Fibroblast of lung (primary cell): ENCODE measurements around the gene PPL. TPM values are rescaled to one million over a fixed set of nuclear protein-coding genes. Genes with fewer than 3 reads are reported as not detected.
A peak's percentile ranks its signal among the peaks of the same experiment; 100 is the strongest.

Experiments used
- DNase-seq, 2 donors: peaks; one replicate each; pipeline versions ENCODE4 v3.0.0 to v3.0.0-alpha.2; 2010; ENCODE audit warnings: low read depth in 2 of 2
- H2AFZ ChIP-seq: 2 replicates; pipeline ENCODE4 v1.5.1; 2012; ENCODE audit warnings: low read length, control low read depth, inconsistent platforms
- H3K27ac ChIP-seq: 2 replicates; pipeline ENCODE4 v1.5.1; 2011; ENCODE audit warnings: low read length, control low read depth; ENCODE audit not compliant: insufficient read depth
- H3K27me3 ChIP-seq: 2 replicates; pipeline ENCODE4 v1.5.1; 2011; ENCODE audit warnings: mild to moderate bottlenecking, low read length; ENCODE audit not compliant: control insufficient read depth, insufficient read depth
- H3K36me3 ChIP-seq: 2 replicates; pipeline ENCODE4 v1.5.1; 2011; ENCODE audit warnings: low read length; ENCODE audit not compliant: control insufficient read depth, insufficient read depth
- H3K4me1 ChIP-seq: 2 replicates; pipeline ENCODE4 v1.5.1; 2011; ENCODE audit warnings: low read length; ENCODE audit not compliant: control insufficient read depth, insufficient read depth; ENCODE audit errors: extremely low read depth
- H3K4me2 ChIP-seq: 2 replicates; pipeline ENCODE4 v1.5.1; 2011; ENCODE audit warnings: low read length, control low read depth; ENCODE audit not compliant: insufficient read depth; ENCODE audit errors: extremely low read depth
- H3K4me3 ChIP-seq, 4 experiments: fragments of 200-600 bp in 1 of 4; sonication (generic) in 1 of 4; replicated peaks in 1 of 4; 2 replicates each; pipeline ENCODE4 v1.5.1; 2011 to 2016; ENCODE audit warnings: low read length in 4 of 4, low read depth in 3 of 4, mild to moderate bottlenecking in 3 of 4, control low read depth in 2 of 4, inconsistent platforms in 1 of 4, mixed read lengths in 1 of 4; ENCODE audit not compliant: insufficient read depth in 1 of 4; ENCODE audit errors: control extremely low read depth in 1 of 4
- H3K79me2 ChIP-seq: 2 replicates; pipeline ENCODE4 v1.5.1; 2012; ENCODE audit warnings: mild to moderate bottlenecking, low read length, inconsistent platforms; ENCODE audit not compliant: control insufficient read depth, insufficient read depth
- H3K9ac ChIP-seq: 2 replicates; pipeline ENCODE4 v1.5.1; 2011; ENCODE audit warnings: mild to moderate bottlenecking, low read length, control low read depth; ENCODE audit not compliant: insufficient read depth
- H3K9me3 ChIP-seq: 2 replicates; pipeline ENCODE4 v1.5.1; 2012; ENCODE audit warnings: low read depth, low read length; ENCODE audit not compliant: control insufficient read depth, insufficient read depth
- H4K20me1 ChIP-seq: 2 replicates; pipeline ENCODE4 v1.5.1; 2011; ENCODE audit warnings: low read length; ENCODE audit not compliant: control insufficient read depth, insufficient read depth; ENCODE audit errors: extremely low read depth
- EZH2 ChIP-seq: IDR thresholded peaks from 2 replicates; pipeline ENCODE4 v1.5.1; 2012; ENCODE audit warnings: low read length, control low read depth, mild to moderate bottlenecking; ENCODE audit errors: missing control alignments
- polyA plus RNA-seq, 2 donors: library from polyadenylated mRNA; depleted of rRNA in 1 of 2; stranded (reverse) in 1 of 2; unstranded in 1 of 2; fragments of >200 nt; gene quantifications; 2 replicates each; pipeline ENCODE4 v1.2.1, GENCODE V29; 2011 to 2012; ENCODE audit warnings: missing spikeins in 1 of 2
- total RNA-seq: library from RNA; depleted of rRNA; stranded (reverse); fragments of >200 nt; gene quantifications from 2 replicates; pipeline ENCODE4 v1.2.1, GENCODE V29; 2014
- TF ChIP-seq, protein P1 (sequence below), 2 donors: IDR thresholded peaks in 1 of 2; conservative IDR thresholded peaks in 1 of 2; 1 replicate in 1 of 2; 2 replicates in 1 of 2; pipeline ENCODE4 v1.5.1; 2011 to 2012; ENCODE audit warnings: low read length in 2 of 2, control low read depth in 1 of 2, inconsistent platforms in 1 of 2, low read depth in 1 of 2, mild to moderate bottlenecking in 1 of 2

The PPL gene
- total and polyA plus RNA-seq, 2 donors (not counting 1 experiment from before 2014, with no cell fraction given) = 5.0 to 50.5 TPM

DNA sequence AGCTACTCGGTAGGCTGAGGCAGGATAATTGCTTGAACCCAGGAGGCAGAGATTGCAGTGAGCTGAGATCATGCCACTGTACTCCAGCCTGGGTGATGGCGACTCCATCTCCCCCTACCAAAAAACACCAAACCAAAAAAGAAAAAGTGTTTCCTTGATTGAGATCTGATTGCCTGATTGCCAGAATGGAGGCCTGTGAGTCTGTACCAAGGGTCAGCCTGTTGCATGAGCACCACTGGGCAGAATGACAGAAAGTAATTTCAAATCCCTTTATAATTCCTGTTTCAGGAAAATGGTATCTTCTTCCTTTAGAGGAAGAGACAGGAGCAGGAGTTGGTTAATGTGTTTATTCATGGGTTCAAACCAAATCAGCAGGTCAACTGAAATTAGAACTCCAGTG lies 81.1 kb downstream of the PPL start:
- no peak overlapping the region for H3K4me3 ChIP-seq
- no peak overlapping the region for H2AFZ ChIP-seq
- H4K20me1 ChIP-seq = no peaks in the 10 kb centered on the region
- H3K9me3 ChIP-seq = no peaks in the 10 kb centered on the region
- TF ChIP-seq, protein P1, sequence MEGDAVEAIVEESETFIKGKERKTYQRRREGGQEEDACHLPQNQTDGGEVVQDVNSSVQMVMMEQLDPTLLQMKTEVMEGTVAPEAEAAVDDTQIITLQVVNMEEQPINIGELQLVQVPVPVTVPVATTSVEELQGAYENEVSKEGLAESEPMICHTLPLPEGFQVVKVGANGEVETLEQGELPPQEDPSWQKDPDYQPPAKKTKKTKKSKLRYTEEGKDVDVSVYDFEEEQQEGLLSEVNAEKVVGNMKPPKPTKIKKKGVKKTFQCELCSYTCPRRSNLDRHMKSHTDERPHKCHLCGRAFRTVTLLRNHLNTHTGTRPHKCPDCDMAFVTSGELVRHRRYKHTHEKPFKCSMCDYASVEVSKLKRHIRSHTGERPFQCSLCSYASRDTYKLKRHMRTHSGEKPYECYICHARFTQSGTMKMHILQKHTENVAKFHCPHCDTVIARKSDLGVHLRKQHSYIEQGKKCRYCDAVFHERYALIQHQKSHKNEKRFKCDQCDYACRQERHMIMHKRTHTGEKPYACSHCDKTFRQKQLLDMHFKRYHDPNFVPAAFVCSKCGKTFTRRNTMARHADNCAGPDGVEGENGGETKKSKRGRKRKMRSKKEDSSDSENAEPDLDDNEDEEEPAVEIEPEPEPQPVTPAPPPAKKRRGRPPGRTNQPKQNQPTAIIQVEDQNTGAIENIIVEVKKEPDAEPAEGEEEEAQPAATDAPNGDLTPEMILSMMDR (conservative IDR thresholded peaks at IDR 0.05 in 1 of 2, IDR thresholded peaks at IDR 0.05 in 1 of 2; ENCODE audit: low read depth in 1 of 2, low read length in 2 of 2) = no peak
- TF ChIP-seq EZH2 = no peak
- H3K27ac ChIP-seq = no peak overlapping the region
- peaks cover 7% of the 10 kb centered on the region for H3K36me3 ChIP-seq
- no peaks in the 10 kb centered on the region for H3K4me1 ChIP-seq
- H3K9ac ChIP-seq = no peak overlapping the region
- no peak overlapping the region for H3K4me2 ChIP-seq
- no peak for DNase-seq
- H3K79me2 ChIP-seq = peaks cover 27% of the 10 kb centered on the region
- no peaks in the 10 kb centered on the region for H3K27me3 ChIP-seq

DNA sequence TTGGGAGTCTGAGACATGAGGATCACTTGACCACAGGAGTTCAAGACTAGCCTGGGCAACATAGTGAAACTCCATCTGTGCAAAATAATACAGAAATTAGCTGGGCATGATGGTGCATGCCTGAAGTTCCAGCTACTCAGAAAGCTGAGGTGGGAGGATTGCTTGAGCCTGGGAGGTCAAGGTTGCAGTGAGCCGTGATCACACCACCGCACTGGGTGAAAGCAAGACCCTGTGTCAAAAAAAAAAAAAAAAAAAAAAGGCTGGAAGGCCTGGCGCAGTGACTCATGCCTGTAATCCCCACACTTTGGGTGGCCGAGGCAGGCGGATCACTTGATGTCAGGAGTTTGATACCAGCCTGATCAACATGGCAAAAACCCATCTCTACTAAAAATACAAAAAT lies 81.6 kb downstream of the PPL start:
- Histone ChIP-seq H2AFZ (no peak overlapping the region), H3K27ac (no peak overlapping the region), H3K4me2 (no peak overlapping the region), H3K27me3 (no peaks in the 10 kb centered on the region), H4K20me1 (no peaks in the 10 kb centered on the region), H3K79me2 (peaks cover 31% of the 10 kb centered on the region), H3K36me3 (peaks cover 7% of the 10 kb centered on the region), H3K4me1 (no peaks in the 10 kb centered on the region), H3K9me3 (no peaks in the 10 kb centered on the region), H3K4me3 (no peak overlapping the region), H3K9ac (no peak overlapping the region)
- no peak for TF ChIP-seq EZH2
- TF ChIP-seq, protein P1 (conservative IDR thresholded peaks at IDR 0.05 in 1 of 2, IDR thresholded peaks at IDR 0.05 in 1 of 2; ENCODE audit: low read depth in 1 of 2, low read length in 2 of 2) = no peak
- no peak for DNase-seq

DNA sequence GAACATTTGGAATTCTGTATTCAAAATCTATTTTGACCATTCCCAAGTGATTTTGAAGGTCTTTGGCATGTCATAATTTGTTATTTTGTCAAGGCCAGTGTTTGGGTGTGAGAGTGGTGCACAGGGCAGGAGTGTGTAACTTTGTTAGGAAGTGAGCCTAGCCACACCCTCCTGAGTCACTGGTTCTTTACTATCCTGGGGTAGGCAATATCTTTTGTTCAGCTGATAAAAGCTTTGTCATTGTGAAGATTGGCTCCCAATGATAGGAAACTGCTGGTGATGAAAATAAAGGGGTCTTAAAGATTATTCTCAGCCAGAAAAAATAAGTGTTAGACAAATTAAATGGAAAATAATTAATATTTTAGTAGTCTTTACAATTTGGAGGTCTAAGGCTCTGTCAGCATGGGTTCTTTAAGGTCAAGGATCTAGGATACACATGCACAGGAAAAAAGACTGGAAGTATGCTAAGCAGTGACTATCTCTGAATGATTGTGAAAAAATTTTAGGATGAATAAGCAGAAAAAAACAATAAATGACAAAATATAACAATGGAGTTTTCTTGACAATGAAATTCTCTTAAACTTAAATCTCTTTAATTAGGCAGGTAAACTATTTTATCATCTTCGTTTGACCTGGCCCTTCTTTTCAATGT lies 84.6 kb downstream of the PPL start:
- Histone ChIP-seq H3K36me3 (peaks cover 3% of the 10 kb centered on the region), H4K20me1 (no peaks in the 10 kb centered on the region), H2AFZ (no peak overlapping the region), H3K9me3 (no peaks in the 10 kb centered on the region), H3K9ac (no peak overlapping the region), H3K79me2 (peaks cover 58% of the 10 kb centered on the region), H3K4me1 (peaks cover 3% of the 10 kb centered on the region), H3K27ac (no peak overlapping the region), H3K4me3 (no peak overlapping the region), H3K27me3 (no peaks in the 10 kb centered on the region), H3K4me2 (peak overlapping the region; percentile 16)
- TF ChIP-seq, protein P1 (conservative IDR thresholded peaks at IDR 0.05 in 1 of 2, IDR thresholded peaks at IDR 0.05 in 1 of 2; ENCODE audit: low read depth in 1 of 2, low read length in 2 of 2) = no peak
- no peak for TF ChIP-seq EZH2
- DNase-seq = peak; percentile 36 to 38
